ENCODE results near the gene DISP2. TPM values are rescaled to one million over a fixed set of nuclear protein-coding genes. Genes with fewer than 3 reads are reported as not detected.

The DISP2 gene
- total and polyA plus RNA-seq, 2 experiments from 2014 or later = 0.05 to 0.15 TPM

GRCh38 chr15:40340038-40340739 lies 17.8 kb upstream of the DISP2 start:
- peak overlapping the region; percentile 97 for H3K27ac ChIP-seq
- no peaks in the 10 kb centered on the region for H3K9me3 ChIP-seq (ENCODE audit: low read depth)
- H3K4me1 ChIP-seq (ENCODE audit: low read depth) = peaks cover 27% of the 10 kb centered on the region
- DNase-seq (ENCODE audit: low read depth in 1 of 2, low spot score in 1 of 2) = peak; percentile 76 to 82
- no peaks in the 10 kb centered on the region for H3K27me3 ChIP-seq
- peak overlapping the region; percentile 3 for H3K4me3 ChIP-seq
- H3K36me3 ChIP-seq = no peaks in the 10 kb centered on the region
- TF ChIP-seq, protein P1, sequence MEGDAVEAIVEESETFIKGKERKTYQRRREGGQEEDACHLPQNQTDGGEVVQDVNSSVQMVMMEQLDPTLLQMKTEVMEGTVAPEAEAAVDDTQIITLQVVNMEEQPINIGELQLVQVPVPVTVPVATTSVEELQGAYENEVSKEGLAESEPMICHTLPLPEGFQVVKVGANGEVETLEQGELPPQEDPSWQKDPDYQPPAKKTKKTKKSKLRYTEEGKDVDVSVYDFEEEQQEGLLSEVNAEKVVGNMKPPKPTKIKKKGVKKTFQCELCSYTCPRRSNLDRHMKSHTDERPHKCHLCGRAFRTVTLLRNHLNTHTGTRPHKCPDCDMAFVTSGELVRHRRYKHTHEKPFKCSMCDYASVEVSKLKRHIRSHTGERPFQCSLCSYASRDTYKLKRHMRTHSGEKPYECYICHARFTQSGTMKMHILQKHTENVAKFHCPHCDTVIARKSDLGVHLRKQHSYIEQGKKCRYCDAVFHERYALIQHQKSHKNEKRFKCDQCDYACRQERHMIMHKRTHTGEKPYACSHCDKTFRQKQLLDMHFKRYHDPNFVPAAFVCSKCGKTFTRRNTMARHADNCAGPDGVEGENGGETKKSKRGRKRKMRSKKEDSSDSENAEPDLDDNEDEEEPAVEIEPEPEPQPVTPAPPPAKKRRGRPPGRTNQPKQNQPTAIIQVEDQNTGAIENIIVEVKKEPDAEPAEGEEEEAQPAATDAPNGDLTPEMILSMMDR (IDR thresholded peaks at IDR 0.05; ENCODE audit: low read depth, low read length) = no peak

GRCh38 chr15:40340740-40341400 lies 17.1 kb upstream of the DISP2 start, which contains the start of gene CCDC9B:
Gene CCDC9B (minus strand): TSS chr15:40340939. CDS start chr15:40340819, 120 bp downstream.
- Histone ChIP-seq H3K36me3 (no peaks in the 10 kb centered on the region), H3K4me1 (ENCODE audit: low read depth) (peaks cover 24% of the 10 kb centered on the region), H3K27me3 (no peaks in the 10 kb centered on the region), H3K4me3 (peak within 1 kb of the TSS; percentile 3), H3K9me3 (ENCODE audit: low read depth) (no peaks in the 10 kb centered on the region), H3K27ac (peak within 1 kb of the TSS; percentile 97)
- TF ChIP-seq, protein P1 (IDR thresholded peaks at IDR 0.05; ENCODE audit: low read depth, low read length) = no peak
- peak; percentile 83 to 91 for DNase-seq (ENCODE audit: low read depth in 1 of 2, low spot score in 1 of 2)

DNA sequence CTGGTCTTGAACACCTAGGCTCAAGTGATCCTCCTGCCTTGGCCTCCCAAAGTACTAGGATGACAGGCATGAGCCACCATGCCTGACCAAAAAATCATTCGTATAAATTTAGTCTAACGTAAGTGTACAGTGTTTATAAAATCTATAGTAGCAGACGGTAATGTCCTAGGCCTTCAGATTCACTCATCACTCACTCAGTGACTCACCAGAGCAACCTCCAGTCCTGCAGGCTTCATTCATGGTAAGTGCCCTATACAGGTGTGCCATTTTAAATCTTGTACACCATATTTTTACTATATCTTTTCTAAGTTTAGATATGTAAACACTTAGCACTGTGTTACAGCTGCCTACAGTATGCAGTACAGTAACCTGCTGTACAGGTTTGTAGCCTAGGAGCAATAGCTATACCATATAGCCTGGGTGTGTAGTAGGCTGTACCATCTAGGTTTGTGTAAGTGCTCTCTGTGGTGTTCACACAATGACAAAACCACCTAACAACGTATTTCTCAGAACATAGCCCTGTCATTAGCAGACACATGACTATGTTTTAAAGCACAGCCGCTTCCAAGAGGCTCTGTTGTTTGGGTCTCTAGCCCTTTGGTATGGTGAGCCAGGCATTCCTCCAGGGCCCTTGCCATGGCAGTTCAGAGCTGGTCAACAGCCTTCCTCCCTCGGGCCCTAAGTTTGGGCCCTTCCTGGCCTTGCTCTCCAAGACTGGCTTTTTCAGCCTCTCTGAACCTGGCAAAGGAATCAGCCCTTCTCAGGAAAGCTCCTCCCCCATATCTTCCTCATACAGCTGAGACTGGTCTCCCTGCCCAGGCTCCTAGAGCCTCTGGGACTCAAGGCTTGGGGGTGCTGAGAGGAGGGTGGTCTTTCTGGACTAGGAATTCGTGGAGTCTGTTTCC lies 15.4 kb upstream of the DISP2 start:
- H3K36me3 ChIP-seq = no peaks in the 10 kb centered on the region
- H3K4me3 ChIP-seq = no peak overlapping the region
- DNase-seq (ENCODE audit: low read depth in 1 of 2, low spot score in 1 of 2) = peak in 1 of 2 donors; percentile 51
- TF ChIP-seq, protein P1 (IDR thresholded peaks at IDR 0.05; ENCODE audit: low read depth, low read length) = no peak
- no peaks in the 10 kb centered on the region for H3K27me3 ChIP-seq
- H3K27ac ChIP-seq = no peak overlapping the region
- H3K9me3 ChIP-seq (ENCODE audit: low read depth) = no peaks in the 10 kb centered on the region
- H3K4me1 ChIP-seq (ENCODE audit: low read depth) = peaks cover 23% of the 10 kb centered on the region

- Histone ChIP-seq H3K27me3 (no peaks in the 10 kb centered on the region), H3K9me3 (ENCODE audit: low read depth) (no peaks in the 10 kb centered on the region), H3K4me3 (no peak overlapping the region), H3K27ac (no peak overlapping the region), H3K4me1 (ENCODE audit: low read depth) (peaks cover 21% of the 10 kb centered on the region), H3K36me3 (no peaks in the 10 kb centered on the region)
- DNase-seq (ENCODE audit: low read depth in 1 of 2, low spot score in 1 of 2) = peak in 1 of 2 donors; percentile 93
- TF ChIP-seq, protein P1 (IDR thresholded peaks at IDR 0.05; ENCODE audit: low read depth, low read length) = no peak
Observed at GRCh38 chr15:40343512-40343911, 14.5 kb upstream of the DISP2 start.

DNA sequence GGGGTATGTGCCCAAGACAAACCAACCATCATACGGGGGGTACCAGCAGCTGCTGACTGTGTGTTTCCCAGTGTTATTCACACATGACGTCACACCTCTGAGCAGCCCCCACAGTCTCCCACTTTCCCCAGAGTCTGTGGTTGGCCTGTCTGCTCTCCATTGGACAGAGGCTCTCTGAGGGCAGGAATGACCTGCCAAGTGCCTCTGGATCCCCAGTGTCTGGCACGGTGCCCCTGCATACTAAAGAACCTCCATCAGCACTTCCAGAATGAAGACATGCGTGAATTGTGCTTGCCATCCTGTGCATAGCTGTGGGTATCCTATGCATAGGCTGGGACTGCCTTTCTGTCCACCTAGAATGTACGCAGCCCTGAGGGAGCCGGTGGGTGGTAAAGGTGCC lies 13.8 kb upstream of the DISP2 start:
- no peaks in the 10 kb centered on the region for H3K9me3 ChIP-seq (ENCODE audit: low read depth)
- H3K4me3 ChIP-seq = no peak overlapping the region
- peak in 1 of 2 donors; percentile 60 for DNase-seq (ENCODE audit: low read depth in 1 of 2, low spot score in 1 of 2)
- peaks cover 19% of the 10 kb centered on the region for H3K4me1 ChIP-seq (ENCODE audit: low read depth)
- TF ChIP-seq, protein P1 (IDR thresholded peaks at IDR 0.05; ENCODE audit: low read depth, low read length) = no peak
- no peak overlapping the region for H3K27ac ChIP-seq
- no peaks in the 10 kb centered on the region for H3K27me3 ChIP-seq
- no peaks in the 10 kb centered on the region for H3K36me3 ChIP-seq
